Measurements from ENCODE around the gene IRS1.

The IRS1 gene

GRCh38 chr2:226788881-226789490 is 10.6 kb downstream of the IRS1 start:
- no peak for DNase-seq

GRCh38 chr2:226788064-226788463 is 11.6 kb downstream of the IRS1 start:
- DNase-seq: no peak

- DNase-seq: no peak
Observed at GRCh38 chr2:226783885-226784284, 15.7 kb downstream of the IRS1 start.

- peak; percentile 84 for DNase-seq
Observed at GRCh38 chr2:226782092-226782713, 17.4 kb downstream of the IRS1 start.

GRCh38 chr2:226780431-226780830 is 19.2 kb downstream of the IRS1 start:
- DNase-seq: no peak

DNA sequence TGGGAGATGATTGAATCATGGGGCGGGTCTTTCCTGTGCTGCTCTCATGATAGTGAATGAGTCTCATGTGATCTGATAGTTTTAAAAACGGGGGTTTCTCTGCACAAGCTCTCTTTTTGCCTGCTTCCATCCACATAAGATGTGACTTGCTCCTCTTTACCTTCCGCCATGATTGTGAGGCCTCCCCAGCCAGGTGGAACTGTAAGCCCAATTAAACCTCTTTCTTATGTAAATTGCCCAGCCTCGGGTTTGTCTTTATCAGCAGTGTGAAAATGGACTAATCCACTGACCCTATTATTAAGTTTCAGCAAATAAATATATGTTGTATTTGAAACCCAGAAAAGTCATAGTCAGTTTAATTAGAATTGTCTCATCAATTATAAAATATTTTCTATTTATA is 22.0 kb downstream of the IRS1 start:
- no peak for DNase-seq

- no peak for DNase-seq
Observed at GRCh38 chr2:226776104-226776503, 23.5 kb downstream of the IRS1 start.

- DNase-seq: no peak
Observed at GRCh38 chr2:226775032-226775509, 24.5 kb downstream of the IRS1 start.

DNA sequence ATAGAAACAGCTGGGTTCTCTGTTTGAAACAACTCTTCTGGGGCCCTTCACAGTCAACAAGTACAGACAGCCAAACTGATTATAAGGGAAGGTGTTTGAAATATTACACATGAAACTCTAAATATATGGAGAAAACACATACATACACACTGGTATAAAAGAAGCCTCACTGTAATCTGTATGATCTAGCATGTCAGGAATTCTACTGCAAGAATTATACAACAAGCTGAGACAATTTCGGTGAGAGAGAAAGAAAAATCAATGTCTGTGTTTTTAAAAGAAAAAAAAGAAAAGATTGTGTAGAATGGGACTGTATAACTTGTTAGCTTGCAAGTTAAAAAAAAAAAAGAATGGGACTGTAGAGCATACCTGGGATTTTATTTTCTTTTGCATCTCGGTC is 26.3 kb downstream of the IRS1 start:
- no peak for DNase-seq

DNA sequence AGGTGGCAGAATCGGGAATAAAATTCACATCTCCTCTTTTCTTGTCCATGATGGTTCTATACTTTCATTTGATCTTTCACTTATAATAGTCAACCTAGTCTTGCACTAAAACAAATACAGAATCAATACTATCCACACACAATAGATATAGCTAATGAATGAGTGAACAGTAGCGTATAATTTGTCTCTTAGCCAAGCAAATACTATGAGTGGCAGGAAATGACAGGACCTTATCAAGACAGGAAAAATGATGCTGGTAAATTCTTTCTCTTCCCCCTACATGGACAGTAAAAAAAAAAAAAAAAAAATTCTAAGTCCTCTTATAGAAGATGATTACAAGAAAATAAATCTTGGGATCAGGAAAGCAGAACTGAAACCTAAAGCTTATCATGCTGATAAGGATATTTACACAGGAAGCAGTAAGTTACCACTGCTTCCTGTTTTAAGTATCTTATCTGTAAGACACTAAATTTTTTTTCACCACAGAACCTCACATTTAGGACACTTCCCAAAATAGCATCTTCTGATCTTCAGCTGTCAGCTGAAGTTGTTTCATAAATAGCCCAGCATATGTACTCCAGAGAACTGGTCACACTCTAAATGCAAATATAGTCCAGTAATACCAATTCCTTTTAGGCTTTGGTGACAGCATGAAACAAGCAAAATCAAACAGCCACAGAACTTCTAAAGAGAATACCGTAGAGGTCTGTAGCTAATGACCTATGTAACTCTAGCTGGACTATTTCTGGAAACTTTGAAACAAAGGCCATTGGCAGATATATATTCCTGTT is 27.0 kb downstream of the IRS1 start:
- no peak for DNase-seq

DNA sequence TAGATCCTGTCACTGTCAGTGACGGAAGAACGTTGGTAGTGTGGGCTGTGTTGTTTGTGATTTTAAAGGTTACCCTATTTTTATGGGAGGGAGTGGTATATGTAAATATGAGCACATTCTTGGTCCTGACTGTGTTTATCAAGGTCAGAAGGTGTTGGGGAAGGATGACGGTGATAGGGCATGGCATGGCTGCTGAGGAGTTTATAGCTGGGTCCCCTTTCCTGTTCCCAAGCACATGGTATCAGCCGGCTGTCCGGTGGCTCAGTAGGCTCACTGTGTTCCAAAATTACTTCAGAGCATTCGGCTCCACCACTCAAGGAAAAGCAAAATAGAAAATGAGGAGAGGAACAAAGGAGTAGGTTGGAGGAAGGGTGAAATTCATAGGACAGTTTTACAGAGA is 28.6 kb downstream of the IRS1 start:
- DNase-seq: no peak

GRCh38 chr2:226767056-226767813 is 32.4 kb downstream of the IRS1 start:
- DNase-seq: no peak

DNA sequence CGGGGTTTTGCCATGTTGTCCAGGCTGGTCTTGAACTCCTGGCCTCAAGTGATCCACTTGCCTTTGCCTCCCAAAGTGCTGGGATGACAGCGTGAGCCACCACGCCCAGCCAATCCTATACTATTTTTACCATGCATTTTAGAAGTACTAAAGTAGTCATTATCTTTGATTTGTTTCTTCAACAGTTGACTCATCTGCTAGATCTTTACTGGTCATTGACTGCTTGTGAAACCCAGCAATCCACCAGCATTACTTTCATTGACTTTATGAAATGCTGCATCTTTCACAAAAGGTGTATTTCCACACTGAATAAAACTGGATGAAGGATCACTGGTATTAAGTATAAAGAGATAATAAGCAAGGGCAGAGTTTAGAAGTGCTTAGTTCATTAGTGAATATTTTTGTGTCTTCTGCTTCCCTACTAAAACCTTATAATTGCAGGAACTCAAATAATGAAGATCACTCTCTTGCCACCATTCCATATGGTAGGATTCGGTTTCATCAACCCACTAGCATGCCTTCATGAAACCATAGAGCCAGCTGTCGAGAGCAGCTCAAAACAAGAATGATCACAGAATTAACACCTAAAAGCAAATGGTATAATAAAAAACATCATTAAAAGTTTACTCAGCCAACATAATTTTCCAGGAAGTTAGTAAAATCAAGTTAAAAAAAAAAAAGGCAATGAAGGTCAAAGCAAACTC is 33.1 kb downstream of the IRS1 start:
- DNase-seq: no peak

- peak; percentile 9 for DNase-seq
Observed at GRCh38 chr2:226763320-226763719, 36.3 kb downstream of the IRS1 start.

GRCh38 chr2:226761195-226761583 is 38.4 kb downstream of the IRS1 start:
- DNase-seq: no peak

DNA sequence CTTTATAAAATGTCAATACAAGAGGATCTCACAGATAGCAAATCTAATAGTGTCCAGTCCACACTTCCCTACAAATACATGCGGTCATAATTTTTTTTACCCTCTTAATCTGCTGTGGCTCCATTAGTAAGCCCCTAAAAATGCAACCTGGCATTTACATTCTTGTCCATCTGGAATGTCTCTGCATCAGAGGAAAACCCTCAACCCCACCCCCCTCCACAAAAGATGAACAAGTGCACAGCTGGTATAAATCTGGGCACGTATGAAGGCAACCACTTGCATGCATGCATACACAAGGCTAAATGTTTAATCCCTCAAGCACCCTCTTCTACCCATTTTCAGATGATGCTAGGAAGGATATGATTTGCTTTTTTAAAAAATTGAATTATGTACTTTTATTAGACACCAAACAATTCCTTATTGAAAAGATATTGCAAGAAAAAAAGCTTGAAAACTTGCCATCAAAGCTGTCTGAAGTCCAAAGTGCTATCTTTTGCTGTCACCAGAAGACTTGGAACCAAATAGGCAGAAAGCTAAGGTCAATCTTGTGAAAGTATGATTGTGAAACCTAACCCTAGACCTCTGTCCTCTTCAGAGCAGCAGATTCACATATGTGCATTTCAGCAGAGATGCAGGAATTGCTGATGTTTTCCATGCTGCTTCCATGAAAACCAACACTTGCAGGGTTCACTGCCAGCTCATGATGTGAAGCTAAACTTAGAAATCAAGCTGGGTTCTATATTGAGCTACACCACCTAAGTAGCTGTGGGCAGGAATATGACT is 39.0 kb downstream of the IRS1 start:
- peak; percentile 79 for DNase-seq

DNA sequence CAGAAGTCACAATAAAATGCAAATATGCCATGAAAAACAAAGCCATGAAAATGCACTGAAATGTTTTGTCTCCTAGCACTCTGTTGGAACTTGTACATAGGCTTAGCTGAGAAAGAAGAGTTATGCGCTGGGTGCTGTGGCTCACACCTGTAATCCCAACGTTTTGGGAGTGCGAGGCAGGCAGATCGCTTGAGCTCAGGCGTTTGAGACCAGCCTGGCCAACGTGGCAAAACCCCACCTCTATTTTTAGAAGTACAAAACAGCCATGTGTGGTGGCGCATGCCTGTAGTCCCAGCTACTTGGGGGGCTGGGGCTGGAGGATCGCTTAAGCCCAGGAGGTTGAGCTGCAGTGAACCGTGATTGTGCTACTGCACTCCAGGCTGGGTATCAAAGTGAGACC is 39.9 kb downstream of the IRS1 start:
- no peak for DNase-seq

DNA sequence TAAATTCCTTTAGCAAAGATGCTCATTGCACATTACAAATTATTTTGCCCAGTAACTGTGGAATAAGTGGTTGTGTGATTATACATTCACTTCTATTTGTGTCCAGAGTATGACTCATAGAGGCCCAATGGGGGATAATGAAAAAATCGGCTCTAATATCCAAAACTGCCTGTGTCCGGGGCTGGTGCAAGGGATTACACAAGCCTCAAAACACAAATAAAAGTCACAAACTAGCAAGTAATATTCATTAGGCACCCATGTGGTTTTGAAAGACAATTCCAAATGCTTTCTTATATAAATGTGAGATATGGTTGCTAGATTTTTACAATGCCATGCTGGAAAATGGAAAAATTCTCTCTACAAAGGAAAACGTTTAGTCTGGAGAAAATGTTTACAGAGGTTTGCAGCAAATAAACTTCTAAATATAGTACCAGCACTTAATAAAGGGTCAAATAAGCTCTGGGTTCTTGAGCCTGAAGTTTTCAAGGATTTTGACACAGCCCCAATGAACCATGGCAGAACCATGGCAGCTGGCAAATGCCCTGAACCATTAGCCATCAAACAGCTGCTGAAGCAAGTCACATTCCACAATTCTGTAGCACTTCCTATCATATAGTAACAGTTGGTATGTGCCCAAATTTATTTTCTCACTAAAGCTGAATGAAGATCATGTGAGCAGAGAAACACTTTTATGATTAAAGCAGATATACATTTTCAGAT is 40.5 kb downstream of the IRS1 start:
- DNase-seq: peak; percentile 71

GRCh38 chr2:226756131-226756530 is 43.5 kb downstream of the IRS1 start:
- DNase-seq: peak; percentile 71

- no peak for DNase-seq
Observed at GRCh38 chr2:226755631-226756030, 44.0 kb downstream of the IRS1 start.

Measured in fibroblast of skin of right quadriceps (primary cell).